ENCODE data around the gene MAP3K3. TPM values are rescaled to one million over a fixed set of nuclear protein-coding genes. Genes with fewer than 3 reads are reported as not detected.

The MAP3K3 gene
- total and polyA plus RNA-seq, 2 experiments from 2014 or later, result 6.1 to 24.6 TPM

GRCh38 chr17:63696381-63696961 lies 74.3 kb downstream of the MAP3K3 start (continued):
- TF ChIP-seq POLR2AphosphoS5 (IDR thresholded peaks at IDR 0.05; ENCODE audit: low read depth), result no peak
- TF ChIP-seq NANOG (IDR thresholded peaks at IDR 0.05; ENCODE audit: borderline replicate concordance), result no peak

GRCh38 chr17:63697341-63698286 lies 75.4 kb downstream of the MAP3K3 start:
- peaks cover 6% of the 10 kb centered on the region; the same call in 1 of the 2 replicates for H3K79me2 ChIP-seq (replicated peaks; ENCODE audit: insufficient read depth)
- H3K9me2 ChIP-seq (ENCODE audit: insufficient read depth), result no peaks in the 10 kb centered on the region
- H3K4me1 ChIP-seq (ENCODE audit: insufficient read depth), result peaks cover 29% of the 10 kb centered on the region
- H3K36me3 ChIP-seq (ENCODE audit: insufficient read depth), result no peaks in the 10 kb centered on the region
- peak overlapping the region; percentile 95; the same call in 1 of the 2 replicates for H3K4me2 ChIP-seq
- Mint-ChIP-seq H3K9me3 (no peaks in the 10 kb centered on the region; the same call in 2 of the 3 replicates), H3K4me1 (peaks cover 50% of the 10 kb centered on the region), H3K27ac (no peak overlapping the region), H3K36me3 (ENCODE audit: low read depth) (peaks cover 24% of the 10 kb centered on the region), H3K4me3 (peak overlapping the region; percentile 64; the same call in 2 of the 3 replicates), H3K27me3 (ENCODE audit: insufficient read depth, low read depth, poor library complexity) (peaks cover 21% of the 10 kb centered on the region)
- DNase-seq (ENCODE audit: low spot score) (peak; percentile 75), ATAC-seq (peak; percentile 9)
- H3K27me3 ChIP-seq (ENCODE audit: insufficient read depth), result no peaks in the 10 kb centered on the region; the same call in 1 of the 2 replicates
- no peak for TF ChIP-seq EZH2 (IDR thresholded peaks at IDR 0.05; ENCODE audit: low read depth, unreplicated experiment)
- TF ChIP-seq, protein P1, sequence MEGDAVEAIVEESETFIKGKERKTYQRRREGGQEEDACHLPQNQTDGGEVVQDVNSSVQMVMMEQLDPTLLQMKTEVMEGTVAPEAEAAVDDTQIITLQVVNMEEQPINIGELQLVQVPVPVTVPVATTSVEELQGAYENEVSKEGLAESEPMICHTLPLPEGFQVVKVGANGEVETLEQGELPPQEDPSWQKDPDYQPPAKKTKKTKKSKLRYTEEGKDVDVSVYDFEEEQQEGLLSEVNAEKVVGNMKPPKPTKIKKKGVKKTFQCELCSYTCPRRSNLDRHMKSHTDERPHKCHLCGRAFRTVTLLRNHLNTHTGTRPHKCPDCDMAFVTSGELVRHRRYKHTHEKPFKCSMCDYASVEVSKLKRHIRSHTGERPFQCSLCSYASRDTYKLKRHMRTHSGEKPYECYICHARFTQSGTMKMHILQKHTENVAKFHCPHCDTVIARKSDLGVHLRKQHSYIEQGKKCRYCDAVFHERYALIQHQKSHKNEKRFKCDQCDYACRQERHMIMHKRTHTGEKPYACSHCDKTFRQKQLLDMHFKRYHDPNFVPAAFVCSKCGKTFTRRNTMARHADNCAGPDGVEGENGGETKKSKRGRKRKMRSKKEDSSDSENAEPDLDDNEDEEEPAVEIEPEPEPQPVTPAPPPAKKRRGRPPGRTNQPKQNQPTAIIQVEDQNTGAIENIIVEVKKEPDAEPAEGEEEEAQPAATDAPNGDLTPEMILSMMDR (conservative IDR thresholded peaks at IDR 0.05; ENCODE audit: low read depth in 2 of 2), result peak; percentile 67 to 84
- peak overlapping the region; percentile 66; the same call in 1 of the 2 replicates for H3K27ac ChIP-seq (ENCODE audit: low read depth)
- peaks cover 17% of the 10 kb centered on the region for H3F3A ChIP-seq (replicated peaks; ENCODE audit: low read depth)
- H3K4me3 ChIP-seq, result peak overlapping the region; percentile 81
- no peaks in the 10 kb centered on the region for H4K20me1 ChIP-seq (replicated peaks; ENCODE audit: insufficient read depth)
- H2AFZ ChIP-seq, result no peak overlapping the region

- H3K4me1 ChIP-seq (ENCODE audit: insufficient read depth), result peaks cover 32% of the 10 kb centered on the region
- H3K27ac ChIP-seq (ENCODE audit: low read depth), result no peak overlapping the region
- Mint-ChIP-seq H3K4me3 (peak overlapping the region; percentile 76), H3K27ac (peak overlapping the region; percentile 74; the same call in 1 of the 2 replicates), H3K36me3 (ENCODE audit: low read depth) (peaks cover 32% of the 10 kb centered on the region), H3K4me1 (peaks cover 56% of the 10 kb centered on the region), H3K9me3 (no peaks in the 10 kb centered on the region; the same call in 2 of the 3 replicates), H3K27me3 (ENCODE audit: insufficient read depth, low read depth, poor library complexity) (peaks cover 24% of the 10 kb centered on the region)
- no peak for ATAC-seq
- peak overlapping the region; percentile 95 for H3K4me2 ChIP-seq
- DNase-seq (ENCODE audit: low spot score), result no peak
- H3K9me2 ChIP-seq (ENCODE audit: insufficient read depth), result no peaks in the 10 kb centered on the region
- H3K27me3 ChIP-seq (ENCODE audit: insufficient read depth), result no peaks in the 10 kb centered on the region; the same call in 1 of the 2 replicates
- no peaks in the 10 kb centered on the region for H3K36me3 ChIP-seq (ENCODE audit: insufficient read depth)
- no peaks in the 10 kb centered on the region for H4K20me1 ChIP-seq (replicated peaks; ENCODE audit: insufficient read depth)
- peak overlapping the region; percentile 81 for H3K4me3 ChIP-seq
- H2AFZ ChIP-seq, result no peak overlapping the region
- H3K79me2 ChIP-seq (replicated peaks; ENCODE audit: insufficient read depth), result peaks cover 6% of the 10 kb centered on the region; the same call in 1 of the 2 replicates
- H3F3A ChIP-seq (replicated peaks; ENCODE audit: low read depth), result peaks cover 17% of the 10 kb centered on the region
- TF ChIP-seq NANOG (IDR thresholded peaks at IDR 0.05; ENCODE audit: borderline replicate concordance) (no peak), ZNF462 (CRISPR knock-in tag; IDR thresholded peaks at IDR 0.05) (no peak), EZH2 (IDR thresholded peaks at IDR 0.05; ENCODE audit: low read depth, unreplicated experiment) (no peak), CREB1 (CRISPR knock-in tag; IDR thresholded peaks at IDR 0.05; ENCODE audit: low read depth) (no peak), ZNF331 (CRISPR knock-in tag; IDR thresholded peaks at IDR 0.05; ENCODE audit: low read depth) (no peak)
Observed at GRCh38 chr17:63698381-63698885, 76.2 kb downstream of the MAP3K3 start.
